H9 (cell line): ENCODE results near the gene FAM32A. TPM values are rescaled to one million over a fixed set of nuclear protein-coding genes. Genes with fewer than 3 reads are reported as not detected.

ENCODE experiments used
- DNase-seq: peaks from one replicate; pipeline ENCODE4 v3.0.0-alpha.2; 2017
- H2AFZ ChIP-seq: one replicate; pipeline ENCODE4 v1.6.1; 2013; ENCODE audit warnings: mild to moderate bottlenecking, low read length, control low read depth, moderate library complexity
- H2AK5ac ChIP-seq: 2 replicates; pipeline ENCODE4 v1.6.1; 2013; ENCODE audit warnings: low read length, control low read depth, mixed read lengths; ENCODE audit not compliant: insufficient read length
- H2BK120ac ChIP-seq: one replicate; pipeline ENCODE4 v1.6.1; 2013; ENCODE audit warnings: low read depth, mild to moderate bottlenecking, low read length, control low read depth, inconsistent platforms; ENCODE audit not compliant: poor library complexity, severe bottlenecking
- H2BK12ac ChIP-seq: 2 replicates; pipeline ENCODE4 v1.6.1; 2013; ENCODE audit warnings: low read length, control low read depth, mixed read lengths, low read depth; ENCODE audit not compliant: insufficient read length
- H2BK15ac ChIP-seq: 2 replicates; pipeline ENCODE4 v1.6.1; 2013; ENCODE audit warnings: low read depth, low read length, control low read depth
- H2BK20ac ChIP-seq: one replicate; pipeline ENCODE4 v1.6.1; 2013; ENCODE audit warnings: low read depth, mild to moderate bottlenecking, low read length, control low read depth, inconsistent platforms; ENCODE audit not compliant: poor library complexity, severe bottlenecking
- H2BK5ac ChIP-seq: 2 replicates; pipeline ENCODE4 v1.6.1; 2013; ENCODE audit warnings: low read length, control low read depth, mixed read lengths; ENCODE audit not compliant: insufficient read length
- H3K14ac ChIP-seq: 2 replicates; pipeline ENCODE4 v1.6.1; 2013; ENCODE audit warnings: low read length, control low read depth; ENCODE audit not compliant: insufficient read depth
- H3K18ac ChIP-seq: 2 replicates; pipeline ENCODE4 v1.6.1; 2013; ENCODE audit warnings: low read depth, mild to moderate bottlenecking, mixed read lengths, low read length, control low read depth; ENCODE audit not compliant: insufficient read length
- H3K23ac ChIP-seq: 2 replicates; pipeline ENCODE4 v1.6.1; 2013; ENCODE audit warnings: low read length, control low read depth, mixed read lengths, low read depth; ENCODE audit not compliant: insufficient read length
- H3K23me2 ChIP-seq: 2 replicates; pipeline ENCODE4 v1.6.1; 2013; ENCODE audit warnings: low read depth, mild to moderate bottlenecking, mixed read lengths, low read length, control low read depth; ENCODE audit not compliant: insufficient read length, poor library complexity, severe bottlenecking
- H3K27ac ChIP-seq: 2 replicates; pipeline ENCODE4 v1.5.1; 2013; ENCODE audit warnings: low read length, control low read depth, mixed read lengths, low read depth; ENCODE audit not compliant: insufficient read length
- H3K27me3 ChIP-seq: 2 replicates; pipeline ENCODE4 v1.6.1; 2013; ENCODE audit warnings: low read length, control low read depth, inconsistent platforms; ENCODE audit not compliant: insufficient read depth
- H3K4ac ChIP-seq: 2 replicates; pipeline ENCODE4 v1.6.1; 2013; ENCODE audit warnings: low read depth, mild to moderate bottlenecking, control low read depth, inconsistent platforms, low read length, moderate library complexity
- H3K4me1 ChIP-seq: 2 replicates; pipeline ENCODE4 v1.6.1; 2013; ENCODE audit warnings: low read length, control low read depth, inconsistent platforms; ENCODE audit not compliant: insufficient read depth
- H3K4me2 ChIP-seq: 2 replicates; pipeline ENCODE4 v1.6.1; 2013; ENCODE audit warnings: low read length, control low read depth, mixed read lengths; ENCODE audit not compliant: insufficient read length, insufficient read depth
- H3K56ac ChIP-seq: 2 replicates; pipeline ENCODE4 v1.6.1; 2013; ENCODE audit warnings: low read depth, mild to moderate bottlenecking, mixed read lengths, low read length, control low read depth; ENCODE audit not compliant: insufficient read length
- H3K79me1 ChIP-seq: 2 replicates; pipeline ENCODE4 v1.6.1; 2013; ENCODE audit warnings: low read depth, mild to moderate bottlenecking, moderate library complexity, low read length, control low read depth, inconsistent platforms; ENCODE audit not compliant: insufficient read depth, poor library complexity, severe bottlenecking
- H3K79me2 ChIP-seq: 2 replicates; pipeline ENCODE4 v1.6.1; 2013; ENCODE audit warnings: low read length, control low read depth, inconsistent platforms; ENCODE audit not compliant: insufficient read depth
- H3K9ac ChIP-seq: 2 replicates; pipeline ENCODE4 v1.6.1; 2013; ENCODE audit warnings: low read length, control low read depth, mixed read lengths; ENCODE audit not compliant: insufficient read length; ENCODE audit errors: extremely low read depth
- H3K9me3 ChIP-seq: one replicate; pipeline ENCODE4 v1.6.1; 2013; ENCODE audit warnings: low read depth, low read length, inconsistent platforms; ENCODE audit not compliant: control insufficient read depth
- H3T11ph ChIP-seq: one replicate; pipeline ENCODE4 v1.6.1; 2013; ENCODE audit warnings: mild to moderate bottlenecking, low read length, control low read depth, inconsistent platforms
- H4K20me1 ChIP-seq: one replicate; pipeline ENCODE4 v1.6.1; 2013; ENCODE audit not compliant: control insufficient read depth, insufficient read length, insufficient read depth
- H4K5ac ChIP-seq: 2 replicates; pipeline ENCODE4 v1.6.1; 2013; ENCODE audit warnings: low read depth, mild to moderate bottlenecking, mixed read lengths, low read length, control low read depth; ENCODE audit not compliant: insufficient read length
- H4K8ac ChIP-seq: replicated peaks from 2 replicates; pipeline ENCODE4 v1.6.1; 2013; ENCODE audit warnings: low read length, control low read depth, mixed read lengths, low read depth; ENCODE audit not compliant: insufficient read length
- H4K91ac ChIP-seq: 2 replicates; pipeline ENCODE4 v1.6.1; 2013; ENCODE audit warnings: low read depth, mild to moderate bottlenecking, moderate library complexity, mixed read lengths, low read length, control low read depth; ENCODE audit not compliant: insufficient read length
- H3K27ac Mint-ChIP-seq, 3 experiments: 2 replicates in 2 of 3; 3 replicates in 1 of 3; pipeline ENCODE4 v1.8.0; 2020 to 2021; ENCODE audit warnings: mixed read lengths in 3 of 3, mild to moderate bottlenecking in 1 of 3, moderate library complexity in 1 of 3
- H3K27me3 Mint-ChIP-seq: 2 replicates; pipeline ENCODE4 v1.8.0; 2021; ENCODE audit warnings: low read depth, mild to moderate bottlenecking, moderate library complexity, mixed read lengths
- H3K36me3 Mint-ChIP-seq, 3 experiments: 2 replicates in 2 of 3; 3 replicates in 1 of 3; pipeline ENCODE4 v1.8.0; 2020 to 2021; ENCODE audit warnings: low read depth in 3 of 3, mixed read lengths in 3 of 3; ENCODE audit not compliant: insufficient read depth in 1 of 3
- H3K4me1 Mint-ChIP-seq, 2 experiments: 2 replicates each; pipeline ENCODE4 v1.8.0; 2020; ENCODE audit warnings: mixed read lengths in 2 of 2
- H3K4me3 Mint-ChIP-seq, 2 experiments: 2 replicates in 1 of 2; 3 replicates in 1 of 2; pipeline ENCODE4 v1.8.0; 2020 to 2021; ENCODE audit warnings: mild to moderate bottlenecking in 2 of 2, mixed read lengths in 2 of 2, moderate library complexity in 1 of 2
- H3K9me3 Mint-ChIP-seq, 2 experiments: 2 replicates in 1 of 2; 3 replicates in 1 of 2; pipeline ENCODE4 v1.8.0; 2020; ENCODE audit warnings: mild to moderate bottlenecking in 2 of 2, mixed read lengths in 2 of 2, moderate library complexity in 1 of 2
- CTCF ChIP-seq: fragments of 200-600 bp; sonication (generic); conservative IDR thresholded peaks from 3 replicates; pipeline ENCODE4 v1.8.0; 2021; ENCODE audit warnings: antibody characterized with exemption, mild to moderate bottlenecking
- WGBS: extraction: QIAGEN DNeasy Blood & Tissue Kit; methylation state at CpG from one replicate; pipeline ENCODE4 v1.1.7; 2013; ENCODE audit warnings: missing lambda C conversion rate, low lambda C conversion rate, mixed read lengths; ENCODE audit not compliant: insufficient read length; ENCODE audit errors: extremely low coverage; 5-methylcytosine and 5-hydroxymethylcytosine counted together
- total RNA-seq: library from RNA; stranded (reverse); gene quantifications from 2 replicates; pipeline ENCODE4 v1.2.1, GENCODE V29; 2021

Gene FAM32A
- total RNA-seq, 1 experiment from 2014 or later, result 91.9 TPM

DNA sequence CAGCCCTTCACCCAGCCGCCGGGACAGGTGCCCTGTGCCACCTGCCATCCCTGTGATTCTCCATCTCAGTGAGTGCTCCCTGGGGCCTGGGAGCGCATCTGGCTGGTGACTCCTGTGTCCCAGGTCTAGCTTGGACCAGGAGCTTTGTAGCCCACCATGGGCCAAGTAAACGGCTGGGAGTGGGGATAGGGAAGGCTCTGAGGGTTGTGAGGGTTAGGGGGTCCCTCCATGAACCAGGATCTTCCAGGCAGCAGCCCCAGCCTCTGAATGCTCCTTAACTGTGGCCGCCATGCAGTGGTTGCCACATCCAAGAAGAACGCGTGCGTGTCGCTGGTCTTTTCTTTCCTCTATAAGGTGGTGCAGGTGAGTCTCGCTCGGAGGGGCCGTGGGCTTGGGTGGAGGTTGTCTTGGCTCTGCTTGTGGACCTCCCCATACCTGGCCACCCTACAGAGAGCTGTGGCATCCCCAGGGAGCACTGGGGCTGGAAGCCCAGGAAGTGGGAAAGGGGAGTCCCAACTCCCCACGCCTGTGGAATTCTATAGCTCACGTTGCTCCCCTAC lies 20.9 kb downstream of the FAM32A start:
- Histone ChIP-seq H2BK5ac (no peak overlapping the region), H3K79me1 (no peaks in the 10 kb centered on the region), H3K56ac (no peak overlapping the region), H3K9ac (no peak overlapping the region), H3K14ac (no peak overlapping the region), H3K9me3 (no peaks in the 10 kb centered on the region), H2BK15ac (no peak overlapping the region), H2BK120ac (no peak overlapping the region), H2AK5ac (no peak overlapping the region), H3K4me2 (no peak overlapping the region), H3K23me2 (no peaks in the 10 kb centered on the region), H3K79me2 (no peaks in the 10 kb centered on the region), H3K4ac (no peak overlapping the region), H3K4me1 (no peaks in the 10 kb centered on the region), H3K18ac (no peak overlapping the region), H4K91ac (no peak overlapping the region), H3T11ph (no peak overlapping the region), H2AFZ (no peak overlapping the region), H4K5ac (no peak overlapping the region), H3K23ac (no peak overlapping the region), H4K8ac (no peak overlapping the region), H3K27me3 (no peaks in the 10 kb centered on the region), H3K27ac (no peak overlapping the region), H4K20me1 (no peaks in the 10 kb centered on the region), H2BK20ac (no peak overlapping the region), H2BK12ac (no peak overlapping the region)
- H3K27me3 Mint-ChIP-seq, result no peaks in the 10 kb centered on the region
- peaks cover 4 to 28% (median 26%) of the 10 kb centered on the region in 3 experiments; a peak in 6 of 7 replicates for H3K36me3 Mint-ChIP-seq
- no peak overlapping the region; a peak in 1 of 7 replicates for H3K27ac Mint-ChIP-seq
- no peaks in the 10 kb centered on the region for H3K9me3 Mint-ChIP-seq
- no peak overlapping the region for H3K4me3 Mint-ChIP-seq
- no peak for DNase-seq
- H3K4me1 Mint-ChIP-seq, result no peaks in the 10 kb centered on the region
- TF ChIP-seq CTCF, result no peak
- WGBS, result no CpG with 5 or more reads among the region's 14 CpGs
